Breast epithelium (tissue), 4 donors: Measurements from ENCODE around the gene SDK2. TPM values are rescaled to one million over a fixed set of nuclear protein-coding genes. Genes with fewer than 3 reads are reported as not detected.
A peak's percentile ranks its signal among the peaks of the same experiment; 100 is the strongest.

Source experiments
- DNase-seq, 2 donors: peaks; one replicate each; pipeline ENCODE4 v3.0.0-alpha.2; 2019; ENCODE audit warnings: low spot score in 2 of 2
- H3K27ac ChIP-seq, 2 donors: fragments of 200-600 bp; sonication (generic) in 1 of 2; one replicate each; pipeline ENCODE4 v1.5.1; 2016 to 2019; ENCODE audit warnings: mild to moderate bottlenecking in 1 of 2
- H3K27me3 ChIP-seq, 2 donors: fragments of 200-600 bp; sonication (generic) in 1 of 2; one replicate each; pipeline versions ENCODE4 v1.5.1 to v1.6.0; 2017 to 2019; ENCODE audit warnings: control low read depth in 1 of 2, mild to moderate bottlenecking in 1 of 2
- H3K36me3 ChIP-seq: fragments of 200-600 bp; one replicate; pipeline ENCODE4 v1.5.1; 2019
- H3K4me1 ChIP-seq, 2 donors: fragments of 200-600 bp; sonication (generic); one replicate each; pipeline ENCODE4 v1.5.1; 2016 to 2019; ENCODE audit warnings: control low read depth in 1 of 2
- H3K4me3 ChIP-seq, 3 donors: fragments of 200-600 bp; sonication (generic); 1 replicate in 2 of 3; 2 replicates in 1 of 3; pipeline ENCODE4 v1.5.1; 2016 to 2019; ENCODE audit warnings: mild to moderate bottlenecking in 3 of 3, moderate library complexity in 2 of 3
- H3K9me3 ChIP-seq, 2 donors: fragments of 200-600 bp; sonication (generic) in 1 of 2; one replicate each; pipeline ENCODE4 v1.5.1; 2016 to 2019; ENCODE audit warnings: control low read depth in 1 of 2
- CTCF ChIP-seq, 3 donors: fragments of 450-650 bp; IDR thresholded peaks; one replicate each; pipeline ENCODE4 v1.5.1; 2016 to 2017; ENCODE audit warnings: antibody characterized with exemption in 3 of 3, mild to moderate bottlenecking in 3 of 3, moderate library complexity in 3 of 3
- POLR2A ChIP-seq: fragments of 450-650 bp; IDR thresholded peaks from one replicate; pipeline ENCODE4 v1.6.1; 2016; ENCODE audit warnings: antibody characterized with exemption, mild to moderate bottlenecking, moderate library complexity
- POLR2AphosphoS5 ChIP-seq, 3 donors: sonication (generic); formaldehyde crosslinking; IDR thresholded peaks; one replicate each; pipeline ENCODE4 v1.6.1; 2017; ENCODE audit warnings: antibody characterized with exemption in 3 of 3
- intact Hi-C: fragments of 100-400 bp; cut with DNase I; formaldehyde crosslinking; loops from one replicate; pipeline ENCODE4 v1.15.1; 2023; ENCODE audit warnings: low total_unique reads
- total RNA-seq, 3 donors: library from RNA; depleted of rRNA; stranded (reverse); fragments of >200 nt; gene quantifications; one replicate each; pipeline ENCODE4 v1.1.0, GENCODE V29; 2016

Gene SDK2
- total RNA-seq, 3 donors from 2014 or later: 0.16 to 2.9 (median 2.6) TPM

GRCh38 chr17:73641826-73642600 is 2.2 kb downstream of the SDK2 start:
- no peaks in the 10 kb centered on the region for H3K9me3 ChIP-seq
- H3K27me3 ChIP-seq: peaks cover 0 to 39% of the 10 kb centered on the region in 2 donors
- no peak for TF ChIP-seq CTCF (IDR thresholded peaks at IDR 0.05)
- no peak for TF ChIP-seq POLR2A
- no peak for TF ChIP-seq POLR2AphosphoS5 (IDR thresholded peaks at IDR 0.05)
- peak overlapping the region in 1 of 3 donors; percentile 60 for H3K4me3 ChIP-seq
- DNase-seq: no peak
- peaks cover 5 to 12% of the 10 kb centered on the region in 2 donors for H3K4me1 ChIP-seq
- intact Hi-C loops: no loop called here
- no peaks in the 10 kb centered on the region for H3K36me3 ChIP-seq
- H3K27ac ChIP-seq: no peak overlapping the region

GRCh38 chr17:73640691-73641090 is 3.6 kb downstream of the SDK2 start:
- Histone ChIP-seq H3K9me3 (no peaks in the 10 kb centered on the region), H3K27me3 (peaks cover 0 to 33% of the 10 kb centered on the region in 2 donors), H3K4me1 (peaks cover 5 to 12% of the 10 kb centered on the region in 2 donors), H3K4me3 (no peak overlapping the region), H3K36me3 (no peaks in the 10 kb centered on the region), H3K27ac (no peak overlapping the region)
- TF ChIP-seq POLR2A: no peak
- no peak for TF ChIP-seq POLR2AphosphoS5 (IDR thresholded peaks at IDR 0.05)
- TF ChIP-seq CTCF (IDR thresholded peaks at IDR 0.05): no peak
- DNase-seq: no peak
- intact Hi-C loops: no loop called here

- Histone ChIP-seq H3K27ac (no peak overlapping the region), H3K4me3 (no peak overlapping the region), H3K36me3 (no peaks in the 10 kb centered on the region), H3K9me3 (no peaks in the 10 kb centered on the region), H3K4me1 (peaks cover 5 to 12% of the 10 kb centered on the region in 2 donors), H3K27me3 (peaks cover 0 to 33% of the 10 kb centered on the region in 2 donors)
- DNase-seq: no peak
- intact Hi-C loops: loop anchor here (5.0 kb wide), 1 partner anchor 182 kb away; no protein-coding TSS in a partner anchor
- no peak for TF ChIP-seq CTCF (IDR thresholded peaks at IDR 0.05)
- TF ChIP-seq POLR2AphosphoS5 (IDR thresholded peaks at IDR 0.05): no peak
- no peak for TF ChIP-seq POLR2A
These were observed 4.3 kb downstream of the SDK2 start for GRCh38 chr17:73639932-73640331.

- Histone ChIP-seq H3K36me3 (no peaks in the 10 kb centered on the region), H3K27ac (no peak overlapping the region), H3K4me3 (no peak overlapping the region), H3K27me3 (peaks cover 0 to 32% of the 10 kb centered on the region in 2 donors), H3K9me3 (no peaks in the 10 kb centered on the region), H3K4me1 (peaks cover 5 to 12% of the 10 kb centered on the region in 2 donors)
- no peak for TF ChIP-seq POLR2A
- TF ChIP-seq POLR2AphosphoS5 (IDR thresholded peaks at IDR 0.05): no peak
- TF ChIP-seq CTCF (IDR thresholded peaks at IDR 0.05): no peak
- DNase-seq: no peak
- intact Hi-C loops: loop anchor here (5.0 kb wide), 1 partner anchor 183 kb away; no protein-coding TSS in a partner anchor
These were observed 4.9 kb downstream of the SDK2 start for GRCh38 chr17:73639322-73639721.

GRCh38 chr17:73638556-73638955 is 5.7 kb downstream of the SDK2 start:
- no peaks in the 10 kb centered on the region for H3K9me3 ChIP-seq
- H3K27me3 ChIP-seq: peaks cover 0 to 25% of the 10 kb centered on the region in 2 donors
- no peak for TF ChIP-seq CTCF (IDR thresholded peaks at IDR 0.05)
- no peak for TF ChIP-seq POLR2A
- TF ChIP-seq POLR2AphosphoS5 (IDR thresholded peaks at IDR 0.05): no peak
- peaks cover 4 to 5% of the 10 kb centered on the region in 2 donors for H3K4me1 ChIP-seq
- no peaks in the 10 kb centered on the region for H3K36me3 ChIP-seq
- intact Hi-C loops: loop anchor here (5.0 kb wide), 1 partner anchor 184 kb away; no protein-coding TSS in a partner anchor
- no peak overlapping the region for H3K4me3 ChIP-seq
- H3K27ac ChIP-seq: no peak overlapping the region
- no peak for DNase-seq
